ENCODE measurements around the gene ROGDI. TPM values are rescaled to one million over a fixed set of nuclear protein-coding genes. Genes with fewer than 3 reads are reported as not detected.

Gene ROGDI
- total and polyA plus RNA-seq, 2 of the 13 experiments (the other 11 are each of a cell fraction or from before 2014, with no cell fraction given) = 19.2 to 42.1 TPM

- no peak for TF ChIP-seq PRDM4 (CRISPR knock-in tag; IDR thresholded peaks at IDR 0.05; ENCODE audit: borderline replicate concordance)
- no peak for TF ChIP-seq XBP1 (CRISPR knock-in tag; IDR thresholded peaks at IDR 0.05)
- peak; percentile 98 for TF ChIP-seq NFYB (CRISPR knock-in tag; IDR thresholded peaks at IDR 0.05)
- no peak for TF ChIP-seq SYNCRIP (IDR thresholded peaks at IDR 0.05; ENCODE audit: insufficient read depth, low read depth, low read length)
- no peak for TF ChIP-seq ZNF460 (CRISPR knock-in tag; IDR thresholded peaks at IDR 0.05; ENCODE audit: borderline replicate concordance)
- no peak for TF ChIP-seq ZNF740 (CRISPR knock-in tag; IDR thresholded peaks at IDR 0.05)
- TF ChIP-seq ZFAT (CRISPR knock-in tag; conservative IDR thresholded peaks at IDR 0.05) = no peak
- TF ChIP-seq CAMTA2 (CRISPR knock-in tag; IDR thresholded peaks at IDR 0.05; ENCODE audit: borderline replicate concordance) = no peak
- TF ChIP-seq KIAA2018 (CRISPR knock-in tag; IDR thresholded peaks at IDR 0.05; ENCODE audit: borderline replicate concordance) = no peak
- peak; percentile 41; the same call in 1 of the 2 replicates for TF ChIP-seq MLX (CRISPR knock-in tag; IDR thresholded peaks at IDR 0.05)
- TF ChIP-seq ATF7-NPFF (CRISPR knock-in tag; IDR thresholded peaks at IDR 0.05; ENCODE audit: low read depth) = no peak; the same call in 1 of the 2 replicates
- no peak for TF ChIP-seq HNRNPH1 (optimal IDR thresholded peaks at IDR 0.05; ENCODE audit: low read depth, low read length)
- TF ChIP-seq ZNF75D (CRISPR knock-in tag; IDR thresholded peaks at IDR 0.05; ENCODE audit: borderline replicate concordance) = no peak
- TF ChIP-seq SNRNP70 (IDR thresholded peaks at IDR 0.05; ENCODE audit: low read depth, low read length) = no peak
- no peak for TF ChIP-seq ZNF101 (CRISPR knock-in tag; IDR thresholded peaks at IDR 0.05; ENCODE audit: borderline replicate concordance, low read depth)
- TF ChIP-seq KMT2A (CRISPR knock-in tag; IDR thresholded peaks at IDR 0.05) = peak; percentile 82
- TF ChIP-seq ZNF337 (CRISPR knock-in tag; IDR thresholded peaks at IDR 0.05; ENCODE audit: borderline replicate concordance, low read depth) = no peak
These were observed 44.7 kb upstream of the ROGDI start, which contains the start of the genes GLYR1 and UBN1 (continued) for GRCh38 chr16:4846901-4847773.
